Endothelial cell of umbilical vein (primary cell): ENCODE measurements around the gene WDR47.

ENCODE experiments used
- EZH2 ChIP-seq: IDR thresholded peaks from 2 replicates; pipeline ENCODE4 v1.6.1; 2012; ENCODE audit warnings: borderline replicate concordance, low read depth, mild to moderate bottlenecking, moderate library complexity, low read length, inconsistent platforms; ENCODE audit not compliant: severe bottlenecking
- FOS ChIP-seq: IDR thresholded peaks from 2 replicates; pipeline ENCODE4 v1.6.1; 2011; ENCODE audit warnings: mild to moderate bottlenecking, low read length, moderate library complexity, borderline replicate concordance; ENCODE audit not compliant: insufficient read depth
- GATA2 ChIP-seq: IDR thresholded peaks from 2 replicates; pipeline ENCODE4 v1.7.0; 2011; ENCODE audit warnings: low read depth, mild to moderate bottlenecking, moderate library complexity, mixed read lengths, low read length; ENCODE audit not compliant: insufficient read length, insufficient read depth
- MYC ChIP-seq: IDR thresholded peaks from one replicate; pipeline ENCODE4 v1.6.1; 2011; ENCODE audit warnings: mild to moderate bottlenecking, low read depth, low read length
- POLR2A ChIP-seq: IDR thresholded peaks from 2 replicates; pipeline ENCODE4 v1.6.1; 2012; ENCODE audit warnings: low read depth, mild to moderate bottlenecking, control low read depth, low read length
- POLR2AphosphoS5 ChIP-seq: IDR thresholded peaks from 2 replicates; pipeline ENCODE4 v1.6.1; 2012; ENCODE audit warnings: low read depth, mild to moderate bottlenecking, control low read depth, low read length, moderate library complexity; ENCODE audit not compliant: insufficient read depth
- TF ChIP-seq, protein P1 (sequence below), 2 donors: IDR thresholded peaks; 1 replicate in 1 of 2; 2 replicates in 1 of 2; pipeline ENCODE4 v1.5.1; 2011; ENCODE audit warnings: low read length in 2 of 2, mild to moderate bottlenecking in 2 of 2, moderate library complexity in 2 of 2, control low read depth in 1 of 2, inconsistent platforms in 1 of 2, low read depth in 1 of 2; ENCODE audit not compliant: insufficient read depth in 1 of 2; ENCODE audit errors: extremely low read depth in 1 of 2
- TF ChIP-seq, protein P2 (sequence below): IDR thresholded peaks from 2 replicates; pipeline ENCODE4 v1.6.1; 2011; ENCODE audit not compliant: insufficient read depth, insufficient read length

DNA sequence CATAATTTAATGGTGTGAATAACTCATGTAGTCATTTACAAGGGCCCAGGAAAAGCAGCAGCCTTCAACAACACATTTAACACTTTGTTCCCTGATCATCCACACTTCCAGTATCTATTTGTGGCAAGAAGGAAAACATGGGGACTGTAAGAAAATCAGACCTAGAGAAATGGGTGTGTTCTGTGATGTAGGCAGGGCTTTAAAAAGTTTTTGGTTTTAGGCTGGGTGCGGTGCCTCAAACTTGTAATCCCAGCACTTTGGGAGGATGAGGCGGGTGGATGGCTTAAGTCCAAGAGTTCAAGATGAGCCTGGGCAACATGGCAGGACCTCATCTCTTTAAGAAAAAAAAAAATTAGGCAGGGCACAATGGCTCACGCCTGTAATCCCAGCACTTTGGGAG lies 14.2 kb upstream of the WDR47 start:
- TF ChIP-seq, protein P1, sequence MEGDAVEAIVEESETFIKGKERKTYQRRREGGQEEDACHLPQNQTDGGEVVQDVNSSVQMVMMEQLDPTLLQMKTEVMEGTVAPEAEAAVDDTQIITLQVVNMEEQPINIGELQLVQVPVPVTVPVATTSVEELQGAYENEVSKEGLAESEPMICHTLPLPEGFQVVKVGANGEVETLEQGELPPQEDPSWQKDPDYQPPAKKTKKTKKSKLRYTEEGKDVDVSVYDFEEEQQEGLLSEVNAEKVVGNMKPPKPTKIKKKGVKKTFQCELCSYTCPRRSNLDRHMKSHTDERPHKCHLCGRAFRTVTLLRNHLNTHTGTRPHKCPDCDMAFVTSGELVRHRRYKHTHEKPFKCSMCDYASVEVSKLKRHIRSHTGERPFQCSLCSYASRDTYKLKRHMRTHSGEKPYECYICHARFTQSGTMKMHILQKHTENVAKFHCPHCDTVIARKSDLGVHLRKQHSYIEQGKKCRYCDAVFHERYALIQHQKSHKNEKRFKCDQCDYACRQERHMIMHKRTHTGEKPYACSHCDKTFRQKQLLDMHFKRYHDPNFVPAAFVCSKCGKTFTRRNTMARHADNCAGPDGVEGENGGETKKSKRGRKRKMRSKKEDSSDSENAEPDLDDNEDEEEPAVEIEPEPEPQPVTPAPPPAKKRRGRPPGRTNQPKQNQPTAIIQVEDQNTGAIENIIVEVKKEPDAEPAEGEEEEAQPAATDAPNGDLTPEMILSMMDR (IDR thresholded peaks at IDR 0.05; ENCODE audit: extremely low read depth in 1 of 2, insufficient read depth in 1 of 2, low read depth in 1 of 2, low read length in 2 of 2), result no peak
- no peak for TF ChIP-seq FOS
- TF ChIP-seq POLR2AphosphoS5, result no peak
- TF ChIP-seq EZH2, result no peak
- TF ChIP-seq POLR2A, result no peak
- TF ChIP-seq MYC, result no peak
- no peak for TF ChIP-seq GATA2
- TF ChIP-seq, protein P2, sequence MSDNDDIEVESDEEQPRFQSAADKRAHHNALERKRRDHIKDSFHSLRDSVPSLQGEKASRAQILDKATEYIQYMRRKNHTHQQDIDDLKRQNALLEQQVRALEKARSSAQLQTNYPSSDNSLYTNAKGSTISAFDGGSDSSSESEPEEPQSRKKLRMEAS, result no peak
